Vagina (tissue), 2 donors: ENCODE data around the gene LBP. TPM values are rescaled to one million over a fixed set of nuclear protein-coding genes. Genes with fewer than 3 reads are reported as not detected.

ENCODE experiments used
- DNase-seq, 2 donors: peaks; one replicate each; pipeline ENCODE4 v3.0.0-alpha.2; 2017; ENCODE audit errors: extremely low spot score in 2 of 2
- H3K27ac ChIP-seq: fragments of 200-600 bp; sonication (generic); one replicate; pipeline ENCODE4 v1.5.1; 2019
- H3K27me3 ChIP-seq: fragments of 200-600 bp; sonication (generic); one replicate; pipeline ENCODE4 v1.5.1; 2019
- H3K36me3 ChIP-seq, 2 donors: fragments of 200-600 bp; sonication (generic); one replicate each; pipeline ENCODE4 v1.5.1; 2017 to 2019
- H3K4me1 ChIP-seq: fragments of 200-600 bp; sonication (generic); one replicate; pipeline ENCODE4 v1.5.1; 2019
- H3K4me3 ChIP-seq, 2 donors: fragments of 200-600 bp; sonication (generic); 1 replicate in 1 of 2; 2 replicates in 1 of 2; pipeline ENCODE4 v1.5.1; 2016 to 2019
- H3K9me3 ChIP-seq: fragments of 200-600 bp; sonication (generic); one replicate; pipeline ENCODE4 v1.5.1; 2019
- CTCF ChIP-seq, 3 experiments: fragments of 450-650 bp in 2 of 3; fragments of 200-600 bp in 1 of 3; sonication (generic) in 1 of 3; IDR thresholded peaks; one replicate each; pipeline ENCODE4 v1.5.1; 2017 to 2019; ENCODE audit warnings: antibody characterized with exemption in 3 of 3, mild to moderate bottlenecking in 2 of 3, moderate library complexity in 2 of 3
- POLR2A ChIP-seq, 2 donors: fragments of 450-650 bp; IDR thresholded peaks; one replicate each; pipeline ENCODE4 v1.6.1; 2017; ENCODE audit warnings: antibody characterized with exemption in 2 of 2, mild to moderate bottlenecking in 2 of 2, moderate library complexity in 2 of 2
- POLR2AphosphoS5 ChIP-seq, 2 donors: sonication (generic); formaldehyde crosslinking; IDR thresholded peaks; one replicate each; pipeline ENCODE4 v1.9.0; 2017; ENCODE audit warnings: antibody characterized with exemption in 2 of 2, mild to moderate bottlenecking in 2 of 2, low read depth in 1 of 2; ENCODE audit not compliant: insufficient read depth in 1 of 2
- intact Hi-C: fragments of 100-400 bp; cut with DNase I; formaldehyde crosslinking; loops from one replicate; pipeline ENCODE4 v1.15.1; 2023
- total RNA-seq: library from RNA; depleted of rRNA; stranded (reverse); fragments of >200 nt; gene quantifications from one replicate; pipeline ENCODE4 v1.2.3, GENCODE V29; 2016

The LBP gene
- total RNA-seq, 1 donor from 2014 or later, result 0.98 TPM

- no peak overlapping the region for H3K27ac ChIP-seq
- H3K27me3 ChIP-seq, result no peaks in the 10 kb centered on the region
- intact Hi-C loops, result loop anchor here (5.0 kb wide), 1 partner anchor 67 kb away; no protein-coding TSS in a partner anchor
- H3K4me3 ChIP-seq, result no peak overlapping the region
- TF ChIP-seq POLR2AphosphoS5 (IDR thresholded peaks at IDR 0.05; ENCODE audit: insufficient read depth in 1 of 2, low read depth in 1 of 2), result no peak
- TF ChIP-seq POLR2A (IDR thresholded peaks at IDR 0.05), result no peak
- no peak for TF ChIP-seq CTCF (IDR thresholded peaks at IDR 0.05)
- no peaks in the 10 kb centered on the region for H3K9me3 ChIP-seq
- DNase-seq, result no peak
- H3K36me3 ChIP-seq, result no peaks in the 10 kb centered on the region
- H3K4me1 ChIP-seq, result peaks cover 15% of the 10 kb centered on the region
Measured at GRCh38 chr20:38339997-38340396, 6.3 kb upstream of the LBP start.

GRCh38 chr20:38340693-38341092, 5.6 kb upstream of the LBP start:
- TF ChIP-seq POLR2AphosphoS5 (IDR thresholded peaks at IDR 0.05; ENCODE audit: insufficient read depth in 1 of 2, low read depth in 1 of 2) (no peak), CTCF (IDR thresholded peaks at IDR 0.05) (no peak), POLR2A (IDR thresholded peaks at IDR 0.05) (no peak)

GRCh38 chr20:38342216-38342615, 4.1 kb upstream of the LBP start:
- Histone ChIP-seq H3K27me3 (no peaks in the 10 kb centered on the region), H3K4me1 (peaks cover 15% of the 10 kb centered on the region), H3K36me3 (no peaks in the 10 kb centered on the region), H3K4me3 (no peak overlapping the region), H3K9me3 (no peaks in the 10 kb centered on the region), H3K27ac (no peak overlapping the region)
- DNase-seq, result no peak
- no peak for TF ChIP-seq POLR2AphosphoS5 (IDR thresholded peaks at IDR 0.05; ENCODE audit: insufficient read depth in 1 of 2, low read depth in 1 of 2)
- no peak for TF ChIP-seq POLR2A (IDR thresholded peaks at IDR 0.05)
- TF ChIP-seq CTCF (IDR thresholded peaks at IDR 0.05), result no peak
- intact Hi-C loops, result no loop called here

More at GRCh38 chr20:38340693-38341092, 5.6 kb upstream of the LBP start:
- no peaks in the 10 kb centered on the region for H3K36me3 ChIP-seq
- DNase-seq, result no peak
- no peak overlapping the region for H3K4me3 ChIP-seq
- H3K9me3 ChIP-seq, result no peaks in the 10 kb centered on the region
- no peaks in the 10 kb centered on the region for H3K27me3 ChIP-seq
- intact Hi-C loops, result no loop called here
- no peak overlapping the region for H3K27ac ChIP-seq
- H3K4me1 ChIP-seq, result peaks cover 15% of the 10 kb centered on the region

GRCh38 chr20:38342713-38343310, 3.5 kb upstream of the LBP start:
- no peaks in the 10 kb centered on the region for H3K9me3 ChIP-seq
- no peak for DNase-seq
- peaks cover 15% of the 10 kb centered on the region for H3K4me1 ChIP-seq
- H3K27me3 ChIP-seq, result no peaks in the 10 kb centered on the region
- intact Hi-C loops, result no loop called here
- peak overlapping the region; percentile 41 for H3K27ac ChIP-seq
- H3K4me3 ChIP-seq, result peak overlapping the region in 1 of 2 donors; percentile 15
- no peak for TF ChIP-seq POLR2AphosphoS5 (IDR thresholded peaks at IDR 0.05; ENCODE audit: insufficient read depth in 1 of 2, low read depth in 1 of 2)
- no peak for TF ChIP-seq POLR2A (IDR thresholded peaks at IDR 0.05)
- TF ChIP-seq CTCF (IDR thresholded peaks at IDR 0.05), result no peak
- no peaks in the 10 kb centered on the region for H3K36me3 ChIP-seq

- Histone ChIP-seq H3K27me3 (no peaks in the 10 kb centered on the region), H3K4me1 (peaks cover 15% of the 10 kb centered on the region), H3K4me3 (peak overlapping the region in 1 of 2 donors; percentile 15), H3K36me3 (no peaks in the 10 kb centered on the region), H3K27ac (peak overlapping the region; percentile 41), H3K9me3 (no peaks in the 10 kb centered on the region)
- intact Hi-C loops, result no loop called here
- TF ChIP-seq CTCF (IDR thresholded peaks at IDR 0.05) (no peak), POLR2A (IDR thresholded peaks at IDR 0.05) (no peak), POLR2AphosphoS5 (IDR thresholded peaks at IDR 0.05; ENCODE audit: insufficient read depth in 1 of 2, low read depth in 1 of 2) (peak in 1 of 2 donors; percentile 19)
- DNase-seq, result no peak
Measured at GRCh38 chr20:38343311-38344106, 2.8 kb upstream of the LBP start.
